SU-DHL-6 (cell line): ENCODE measurements around the gene PET100.

Experiments
- H2AFZ ChIP-seq: fragments of 200-600 bp; sonication (generic); 2 replicates; pipeline ENCODE4 v1.6.1; 2014; ENCODE audit warnings: low read depth, mild to moderate bottlenecking, moderate library complexity, mixed read lengths, antibody characterized with exemption, low read length; ENCODE audit not compliant: severe bottlenecking
- H3F3A ChIP-seq: fragments of 200-600 bp; shearing (Covaris generic); 2 replicates; pipeline ENCODE4 v1.6.0; 2016; ENCODE audit warnings: antibody characterized with exemption, mild to moderate bottlenecking; ENCODE audit not compliant: insufficient read depth
- H3K27ac ChIP-seq: fragments of 200-600 bp; sonication (generic); 2 replicates; pipeline ENCODE4 v1.5.1; 2016; ENCODE audit warnings: low read depth, mild to moderate bottlenecking, low read length, moderate library complexity, mixed read lengths
- H3K27me3 ChIP-seq: fragments of 200-600 bp; sonication (generic), shearing (Covaris generic); 2 replicates; pipeline ENCODE4 v1.6.0; 2014; ENCODE audit warnings: mild to moderate bottlenecking, low read length
- H3K36me3 ChIP-seq: fragments of 200-600 bp; sonication (generic); 2 replicates; pipeline ENCODE4 v1.6.1; 2014; ENCODE audit warnings: mild to moderate bottlenecking, low read length, mixed read lengths
- H3K4me2 ChIP-seq: fragments of 300-600, 200-600 bp; shearing (Covaris generic), sonication (generic); 2 replicates; pipeline ENCODE4 v1.6.0; 2014; ENCODE audit warnings: low read length, low read depth, mild to moderate bottlenecking; ENCODE audit not compliant: poor library complexity, severe bottlenecking
- H3K4me3 ChIP-seq: fragments of 200-600 bp; sonication (generic); 2 replicates; pipeline ENCODE4 v1.5.1; 2014; ENCODE audit warnings: antibody characterized with exemption, low read length, mild to moderate bottlenecking, mixed read lengths; ENCODE audit not compliant: insufficient read depth, poor library complexity, severe bottlenecking
- H3K79me2 ChIP-seq: fragments of 200-600 bp; sonication (generic); 2 replicates; pipeline ENCODE4 v1.6.1; 2014; ENCODE audit warnings: mild to moderate bottlenecking, low read length, moderate library complexity; ENCODE audit not compliant: insufficient read depth
- H3K9ac ChIP-seq: fragments of 200-600 bp; sonication (generic); 2 replicates; pipeline ENCODE4 v1.7.0; 2014; ENCODE audit warnings: mild to moderate bottlenecking, low read length
- H3K9me2 ChIP-seq: fragments of 200-600 bp; sonication (generic); replicated peaks from 2 replicates; pipeline ENCODE4 v1.6.1; 2014; ENCODE audit warnings: low read length; ENCODE audit not compliant: insufficient read depth
- H3K9me3 ChIP-seq: fragments of 200-600 bp; sonication (generic); 2 replicates; pipeline ENCODE4 v1.6.1; 2014; ENCODE audit warnings: low read length, mixed read lengths; ENCODE audit not compliant: insufficient read depth
- H4K20me1 ChIP-seq: fragments of 200-600 bp; sonication (generic); 2 replicates; pipeline ENCODE4 v1.6.1; 2014; ENCODE audit warnings: low read depth, mild to moderate bottlenecking, antibody characterized with exemption, low read length, moderate library complexity, mixed read lengths
- EZH2phosphoT487 ChIP-seq: fragments of 200-600 bp; sonication (generic), shearing (Covaris generic); conservative IDR thresholded peaks from 2 replicates; pipeline ENCODE4 v1.6.1; 2018; ENCODE audit warnings: mild to moderate bottlenecking, antibody characterized with exemption, low read length, moderate library complexity, mixed read lengths
- TF ChIP-seq, protein P1 (sequence below): fragments of 200-600 bp; sonication (generic); IDR thresholded peaks from one replicate; pipeline ENCODE4 v1.5.1; 2017; ENCODE audit warnings: antibody characterized with exemption, mild to moderate bottlenecking, low read length, moderate library complexity; ENCODE audit not compliant: insufficient read depth, poor library complexity, severe bottlenecking

Gene PET100

DNA sequence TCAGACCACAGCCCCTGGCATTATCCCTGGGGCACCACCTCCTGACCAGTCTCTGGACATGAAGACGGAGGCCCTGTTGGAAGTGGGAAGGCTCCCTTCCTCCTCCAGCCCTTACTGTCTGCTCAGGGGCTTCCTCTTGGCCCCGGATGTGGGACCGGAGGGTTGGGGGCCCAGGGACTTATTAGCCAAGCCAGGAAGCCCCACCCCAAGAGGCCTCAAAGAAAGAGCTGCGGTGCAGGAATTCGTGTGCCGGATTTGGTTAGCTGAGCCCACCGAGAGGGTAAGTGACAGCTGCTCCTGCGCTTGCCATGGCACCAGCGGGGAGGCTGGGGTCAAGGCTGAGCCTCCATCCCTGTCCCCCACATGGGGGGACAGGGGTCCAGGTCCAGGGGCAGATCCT is 39.2 kb downstream of the PET100 start, which contains the start of gene RETN:
RETN (plus strand) TSS at position 208 of the 400 bp plus-strand sequence. CDS start 278 bp downstream, outside the sequence.
- H3K9me2 ChIP-seq = no peaks in the 10 kb centered on the region
- no peaks in the 10 kb centered on the region for H3K36me3 ChIP-seq
- no peak for TF ChIP-seq EZH2phosphoT487
- TF ChIP-seq, protein P1, sequence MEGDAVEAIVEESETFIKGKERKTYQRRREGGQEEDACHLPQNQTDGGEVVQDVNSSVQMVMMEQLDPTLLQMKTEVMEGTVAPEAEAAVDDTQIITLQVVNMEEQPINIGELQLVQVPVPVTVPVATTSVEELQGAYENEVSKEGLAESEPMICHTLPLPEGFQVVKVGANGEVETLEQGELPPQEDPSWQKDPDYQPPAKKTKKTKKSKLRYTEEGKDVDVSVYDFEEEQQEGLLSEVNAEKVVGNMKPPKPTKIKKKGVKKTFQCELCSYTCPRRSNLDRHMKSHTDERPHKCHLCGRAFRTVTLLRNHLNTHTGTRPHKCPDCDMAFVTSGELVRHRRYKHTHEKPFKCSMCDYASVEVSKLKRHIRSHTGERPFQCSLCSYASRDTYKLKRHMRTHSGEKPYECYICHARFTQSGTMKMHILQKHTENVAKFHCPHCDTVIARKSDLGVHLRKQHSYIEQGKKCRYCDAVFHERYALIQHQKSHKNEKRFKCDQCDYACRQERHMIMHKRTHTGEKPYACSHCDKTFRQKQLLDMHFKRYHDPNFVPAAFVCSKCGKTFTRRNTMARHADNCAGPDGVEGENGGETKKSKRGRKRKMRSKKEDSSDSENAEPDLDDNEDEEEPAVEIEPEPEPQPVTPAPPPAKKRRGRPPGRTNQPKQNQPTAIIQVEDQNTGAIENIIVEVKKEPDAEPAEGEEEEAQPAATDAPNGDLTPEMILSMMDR = no peak
- H3F3A ChIP-seq = no peaks in the 10 kb centered on the region
- H3K27me3 ChIP-seq = no peaks in the 10 kb centered on the region
- no peaks in the 10 kb centered on the region for H4K20me1 ChIP-seq
- H3K9ac ChIP-seq = no peak within 1 kb of the TSS
- no peak within 1 kb of the TSS for H3K4me3 ChIP-seq
- H3K27ac ChIP-seq = no peak within 1 kb of the TSS
- no peak within 1 kb of the TSS for H3K4me2 ChIP-seq
- no peaks in the 10 kb centered on the region for H3K79me2 ChIP-seq
- H3K9me3 ChIP-seq = no peaks in the 10 kb centered on the region
- no peak within 1 kb of the TSS for H2AFZ ChIP-seq

DNA sequence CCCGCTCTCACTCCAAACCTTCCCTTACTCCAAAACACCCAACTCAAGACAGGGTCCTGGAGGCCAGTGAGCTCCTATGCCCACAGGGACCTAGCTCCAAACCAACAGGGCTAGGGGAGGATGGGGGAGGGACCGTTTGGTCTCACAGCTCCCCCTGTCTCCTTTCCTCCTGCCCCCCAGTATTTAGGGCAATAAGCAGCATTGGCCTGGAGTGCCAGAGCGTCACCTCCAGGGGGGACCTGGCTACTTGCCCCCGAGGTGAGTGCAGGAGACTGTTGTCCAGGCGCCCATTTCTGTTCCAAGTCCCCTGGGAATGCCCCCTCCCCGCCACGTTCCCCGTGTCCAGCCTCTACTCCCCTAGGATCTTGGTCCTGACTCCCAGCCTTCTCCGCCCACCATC is 40.0 kb downstream of the PET100 start:
- H3K4me2 ChIP-seq = no peak overlapping the region
- H3K36me3 ChIP-seq = no peaks in the 10 kb centered on the region
- no peaks in the 10 kb centered on the region for H3K9me2 ChIP-seq
- no peaks in the 10 kb centered on the region for H3K9me3 ChIP-seq
- H3K27me3 ChIP-seq = no peaks in the 10 kb centered on the region
- no peak overlapping the region for H3K4me3 ChIP-seq
- H3K27ac ChIP-seq = no peak overlapping the region
- TF ChIP-seq, protein P1 = no peak
- TF ChIP-seq EZH2phosphoT487 = no peak
- no peaks in the 10 kb centered on the region for H3F3A ChIP-seq
- no peak overlapping the region for H2AFZ ChIP-seq
- H4K20me1 ChIP-seq = no peaks in the 10 kb centered on the region
- H3K9ac ChIP-seq = no peak overlapping the region
- H3K79me2 ChIP-seq = no peaks in the 10 kb centered on the region

DNA sequence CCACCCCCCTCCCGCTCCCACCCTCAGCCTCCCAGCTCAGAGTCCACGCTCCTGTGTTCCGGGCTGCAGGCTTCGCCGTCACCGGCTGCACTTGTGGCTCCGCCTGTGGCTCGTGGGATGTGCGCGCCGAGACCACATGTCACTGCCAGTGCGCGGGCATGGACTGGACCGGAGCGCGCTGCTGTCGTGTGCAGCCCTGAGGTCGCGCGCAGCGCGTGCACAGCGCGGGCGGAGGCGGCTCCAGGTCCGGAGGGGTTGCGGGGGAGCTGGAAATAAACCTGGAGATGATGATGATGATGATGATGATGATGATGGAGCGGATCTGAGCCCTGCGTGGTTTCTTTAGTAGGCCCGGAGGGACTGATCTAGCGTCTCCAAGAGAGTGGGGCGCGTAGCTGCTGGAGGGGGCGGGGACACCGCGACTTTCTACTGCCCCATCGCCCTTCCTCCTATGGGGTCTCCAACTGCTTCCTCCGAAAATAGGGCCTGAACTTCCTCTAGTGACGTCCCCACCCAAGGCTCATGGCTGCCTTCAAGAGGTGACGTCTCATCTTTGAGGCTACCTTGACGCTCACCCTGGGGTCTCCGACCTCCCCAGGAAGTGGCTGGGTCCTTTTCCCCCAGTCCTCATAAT is 40.7 kb downstream of the PET100 start:
- H2AFZ ChIP-seq = no peak overlapping the region
- H3K9ac ChIP-seq = no peak overlapping the region

More for the DNA sequence above, 40.7 kb downstream of the PET100 start:
- Histone ChIP-seq H3K9me2 (no peaks in the 10 kb centered on the region), H3K79me2 (no peaks in the 10 kb centered on the region), H3K4me2 (no peak overlapping the region), H3K36me3 (no peaks in the 10 kb centered on the region), H3F3A (no peaks in the 10 kb centered on the region), H3K9me3 (no peaks in the 10 kb centered on the region), H3K4me3 (no peak overlapping the region), H3K27ac (no peak overlapping the region), H3K27me3 (no peaks in the 10 kb centered on the region), H4K20me1 (no peaks in the 10 kb centered on the region)
- TF ChIP-seq EZH2phosphoT487 = no peak
- TF ChIP-seq, protein P1 = no peak
